Esophagus muscularis mucosa (tissue), 4 donors: ENCODE data around the gene USP4. TPM values are rescaled to one million over a fixed set of nuclear protein-coding genes. Genes with fewer than 3 reads are reported as not detected.
"Not testable (repeated sequence)": the region's sequence is repeated elsewhere in the genome, so short reads cannot be mapped to it uniquely, and the experiment has no call there.

Experiments
- DNase-seq: peaks from one replicate; pipeline ENCODE4 v3.0.0-alpha.2; 2017; ENCODE audit errors: extremely low spot score
- H3K27ac ChIP-seq, 4 donors: fragments of 200-600 bp; sonication (generic); replicated peaks in 1 of 4; 1 replicate in 3 of 4; 2 replicates in 1 of 4; pipeline ENCODE4 v1.5.1; 2016 to 2019; ENCODE audit warnings: mild to moderate bottlenecking in 1 of 4
- H3K27me3 ChIP-seq, 4 donors: fragments of 200-600 bp; sonication (generic); one replicate each; pipeline versions ENCODE4 v1.5.1 to v1.6.0; 2016 to 2019
- H3K36me3 ChIP-seq, 4 donors: fragments of 200-600 bp; sonication (generic); one replicate each; pipeline ENCODE4 v1.5.1; 2016 to 2019
- H3K4me1 ChIP-seq, 4 donors: fragments of 200-600 bp; sonication (generic); one replicate each; pipeline ENCODE4 v1.5.1; 2016 to 2019
- H3K4me3 ChIP-seq, 4 donors: fragments of 200-600 bp; sonication (generic); 1 replicate in 2 of 4; 2 replicates in 2 of 4; pipeline ENCODE4 v1.5.1; 2016 to 2019; ENCODE audit warnings: mild to moderate bottlenecking in 4 of 4, moderate library complexity in 1 of 4
- H3K9me3 ChIP-seq, 4 donors: fragments of 200-600 bp; sonication (generic); 1 replicate in 3 of 4; 2 replicates in 1 of 4; pipeline ENCODE4 v1.5.1; 2016 to 2019
- CTCF ChIP-seq, 3 experiments: fragments of 200-600 bp in 2 of 3; fragments of 450-650 bp in 1 of 3; sonication (generic) in 2 of 3; IDR thresholded peaks; one replicate each; pipeline ENCODE4 v1.5.1; 2017 to 2019; ENCODE audit warnings: antibody characterized with exemption in 3 of 3, mild to moderate bottlenecking in 2 of 3, moderate library complexity in 1 of 3
- EP300 ChIP-seq: sonication (generic); formaldehyde crosslinking; IDR thresholded peaks from one replicate; pipeline ENCODE4 v1.6.1; 2017; ENCODE audit warnings: antibody characterized with exemption
- POLR2A ChIP-seq: fragments of 450-650 bp; IDR thresholded peaks from one replicate; pipeline ENCODE4 v1.6.1; 2017; ENCODE audit warnings: antibody characterized with exemption, moderate library complexity, mild to moderate bottlenecking, low read depth
- POLR2AphosphoS5 ChIP-seq, 2 donors: sonication (generic); formaldehyde crosslinking; IDR thresholded peaks; one replicate each; pipeline ENCODE4 v1.6.1; 2017; ENCODE audit warnings: antibody characterized with exemption in 2 of 2
- WGBS: methylation state at CpG from one replicate; pipeline ENCODE4 v1.1.5; 2018; 5-methylcytosine and 5-hydroxymethylcytosine counted together
- intact Hi-C: fragments of 100-400 bp; cut with DNase I; formaldehyde crosslinking; loops from one replicate; pipeline ENCODE4 v1.15.1; 2023
- total RNA-seq, 4 donors: library from RNA; depleted of rRNA; stranded (reverse); fragments of >200 nt; gene quantifications; one replicate each; pipeline versions ENCODE4 v1.1.0 to v1.2.1, GENCODE V29; 2016

Gene USP4
- total RNA-seq, 4 donors from 2014 or later: 17.9 to 35.7 (median 24.3) TPM

- Histone ChIP-seq H3K4me1 (peaks cover 5 to 55% (median 51%) of the 10 kb centered on the region in 4 donors), H3K27me3 (no peaks in the 10 kb centered on the region), H3K36me3 (peaks cover 29 to 91% (median 83%) of the 10 kb centered on the region in 4 donors), H3K9me3 (no peaks in the 10 kb centered on the region), H3K4me3 (no peak overlapping the region), H3K27ac (peak overlapping the region; percentile 53 to 72 (median 60))
- intact Hi-C loops: no loop called here
- no peak for TF ChIP-seq POLR2AphosphoS5 (IDR thresholded peaks at IDR 0.05)
- no peak for TF ChIP-seq CTCF (IDR thresholded peaks at IDR 0.05)
- no peak for TF ChIP-seq EP300
- TF ChIP-seq POLR2A: no peak
- WGBS: 64% methylated on average over 3 of the region's 3 CpGs
- DNase-seq: no peak
These were observed 6.8 kb downstream of the USP4 start for GRCh38 chr3:49333091-49333490.

GRCh38 chr3:49329186-49329585 lies 10.7 kb downstream of the USP4 start:
- Histone ChIP-seq H3K27ac (no peak overlapping the region), H3K4me3 (no peak overlapping the region), H3K4me1 (peaks cover 0 to 26% (median 22%) of the 10 kb centered on the region in 4 donors), H3K27me3 (no peaks in the 10 kb centered on the region), H3K36me3 (peaks cover 60 to 100% (median 95%) of the 10 kb centered on the region in 4 donors), H3K9me3 (no peaks in the 10 kb centered on the region)
- DNase-seq: no peak
- 85% methylated on average over 4 of the region's 4 CpGs for WGBS
- TF ChIP-seq CTCF (IDR thresholded peaks at IDR 0.05) (no peak), EP300 (no peak), POLR2AphosphoS5 (IDR thresholded peaks at IDR 0.05) (no peak), POLR2A (no peak)
- intact Hi-C loops: no loop called here

- H3K27me3 ChIP-seq, H3K27ac ChIP-seq, H3K4me3 ChIP-seq, intact Hi-C loops, DNase-seq, H3K9me3 ChIP-seq: not testable (repeated sequence)
- WGBS: 92% methylated on average over 2 of the region's 2 CpGs
- H3K4me1 ChIP-seq: peaks cover 0 to 17% (median 14%) of the 10 kb centered on the region in 4 donors
- H3K36me3 ChIP-seq: peaks cover 66 to 100% (median 99%) of the 10 kb centered on the region in 4 donors
These were observed 11.5 kb downstream of the USP4 start for GRCh38 chr3:49328350-49328749.

GRCh38 chr3:49327485-49327884 lies 12.4 kb downstream of the USP4 start:
- no peaks in the 10 kb centered on the region for H3K9me3 ChIP-seq
- no peaks in the 10 kb centered on the region for H3K27me3 ChIP-seq
- 78% methylated on average over 7 of the region's 7 CpGs for WGBS
- intact Hi-C loops: no loop called here
- H3K36me3 ChIP-seq: peaks cover 68 to 100% (median 99%) of the 10 kb centered on the region in 4 donors
- no peak for TF ChIP-seq EP300
- no peak for TF ChIP-seq POLR2A
- peak in 1 of 3 experiments; percentile 10 for TF ChIP-seq CTCF (IDR thresholded peaks at IDR 0.05)
- TF ChIP-seq POLR2AphosphoS5 (IDR thresholded peaks at IDR 0.05): no peak
- no peak overlapping the region for H3K27ac ChIP-seq
- no peak overlapping the region for H3K4me3 ChIP-seq
- no peak for DNase-seq
- peaks cover 0 to 9% (median 5%) of the 10 kb centered on the region in 4 donors for H3K4me1 ChIP-seq

GRCh38 chr3:49324768-49325167 lies 15.1 kb downstream of the USP4 start:
- no peak for DNase-seq
- TF ChIP-seq POLR2A (no peak), EP300 (no peak), POLR2AphosphoS5 (IDR thresholded peaks at IDR 0.05) (no peak), CTCF (IDR thresholded peaks at IDR 0.05) (no peak)
- Histone ChIP-seq H3K4me1 (no peaks in the 10 kb centered on the region), H3K36me3 (peaks cover 57 to 100% (median 98%) of the 10 kb centered on the region in 4 donors), H3K27ac (no peak overlapping the region), H3K4me3 (no peak overlapping the region), H3K27me3 (no peaks in the 10 kb centered on the region), H3K9me3 (no peaks in the 10 kb centered on the region)
- 93% methylated on average over 7 of the region's 7 CpGs for WGBS
- intact Hi-C loops: no loop called here
